ENCODE measurements around the gene CAMK2D. TPM values are rescaled to one million over a fixed set of nuclear protein-coding genes. Genes with fewer than 3 reads are reported as not detected.

CAMK2D gene
- total RNA-seq, 1 experiment from 2014 or later = 7.1 TPM

DNA sequence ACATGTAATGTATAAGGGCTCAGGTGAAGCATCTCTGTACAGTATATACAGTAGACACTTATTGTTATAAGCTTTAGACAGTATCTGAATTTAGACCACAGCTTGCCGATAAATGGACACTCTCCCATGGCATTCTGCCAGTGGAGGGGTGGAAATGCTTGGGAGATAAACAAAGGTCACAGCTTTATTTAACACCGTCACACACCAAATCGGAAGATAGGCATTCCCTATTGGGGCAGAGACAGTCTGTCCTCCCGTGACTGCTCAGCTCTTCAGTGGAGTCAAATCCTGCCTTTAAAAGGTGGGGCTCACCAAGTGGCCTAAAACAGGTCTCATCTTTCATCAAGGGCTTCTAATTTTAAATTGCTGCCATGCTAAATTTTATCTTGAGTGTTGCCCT lies 178.8 kb downstream of the CAMK2D start:
- Histone ChIP-seq H3K9me3 (ENCODE audit: insufficient read depth, low read depth) (no peaks in the 10 kb centered on the region), H3F3A (ENCODE audit: insufficient read depth, low read depth) (no peaks in the 10 kb centered on the region), H4K20me1 (ENCODE audit: insufficient read depth) (no peaks in the 10 kb centered on the region), H3K27ac (no peak overlapping the region), H3K4me3 (no peak overlapping the region), H3K36me3 (ENCODE audit: low read depth) (no peaks in the 10 kb centered on the region), H3K27me3 (ENCODE audit: insufficient read depth, low read depth) (no peaks in the 10 kb centered on the region), H3K9me2 (ENCODE audit: insufficient read depth) (no peaks in the 10 kb centered on the region), H2AFZ (no peak overlapping the region), H3K79me2 (ENCODE audit: low read depth) (no peaks in the 10 kb centered on the region), H3K4me2 (no peak overlapping the region), H3K4me1 (replicated peaks; ENCODE audit: insufficient read depth) (no peaks in the 10 kb centered on the region)
- DNase-seq = no peak
- no peak for TF ChIP-seq EZH2 (IDR thresholded peaks at IDR 0.05; ENCODE audit: low read depth)
- TF ChIP-seq, protein P1, sequence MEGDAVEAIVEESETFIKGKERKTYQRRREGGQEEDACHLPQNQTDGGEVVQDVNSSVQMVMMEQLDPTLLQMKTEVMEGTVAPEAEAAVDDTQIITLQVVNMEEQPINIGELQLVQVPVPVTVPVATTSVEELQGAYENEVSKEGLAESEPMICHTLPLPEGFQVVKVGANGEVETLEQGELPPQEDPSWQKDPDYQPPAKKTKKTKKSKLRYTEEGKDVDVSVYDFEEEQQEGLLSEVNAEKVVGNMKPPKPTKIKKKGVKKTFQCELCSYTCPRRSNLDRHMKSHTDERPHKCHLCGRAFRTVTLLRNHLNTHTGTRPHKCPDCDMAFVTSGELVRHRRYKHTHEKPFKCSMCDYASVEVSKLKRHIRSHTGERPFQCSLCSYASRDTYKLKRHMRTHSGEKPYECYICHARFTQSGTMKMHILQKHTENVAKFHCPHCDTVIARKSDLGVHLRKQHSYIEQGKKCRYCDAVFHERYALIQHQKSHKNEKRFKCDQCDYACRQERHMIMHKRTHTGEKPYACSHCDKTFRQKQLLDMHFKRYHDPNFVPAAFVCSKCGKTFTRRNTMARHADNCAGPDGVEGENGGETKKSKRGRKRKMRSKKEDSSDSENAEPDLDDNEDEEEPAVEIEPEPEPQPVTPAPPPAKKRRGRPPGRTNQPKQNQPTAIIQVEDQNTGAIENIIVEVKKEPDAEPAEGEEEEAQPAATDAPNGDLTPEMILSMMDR (conservative IDR thresholded peaks at IDR 0.05) = no peak
- ChIA-PET CTCF (no interaction called here), POLR2A (ENCODE audit: unreplicated experiment) (no interaction called here)
- no TSS peak for BruUV-seq (replicated peaks)
- intact Hi-C loops (cut with micrococcal nuclease; ENCODE audit: unreplicated experiment) = no loop called here

DNA sequence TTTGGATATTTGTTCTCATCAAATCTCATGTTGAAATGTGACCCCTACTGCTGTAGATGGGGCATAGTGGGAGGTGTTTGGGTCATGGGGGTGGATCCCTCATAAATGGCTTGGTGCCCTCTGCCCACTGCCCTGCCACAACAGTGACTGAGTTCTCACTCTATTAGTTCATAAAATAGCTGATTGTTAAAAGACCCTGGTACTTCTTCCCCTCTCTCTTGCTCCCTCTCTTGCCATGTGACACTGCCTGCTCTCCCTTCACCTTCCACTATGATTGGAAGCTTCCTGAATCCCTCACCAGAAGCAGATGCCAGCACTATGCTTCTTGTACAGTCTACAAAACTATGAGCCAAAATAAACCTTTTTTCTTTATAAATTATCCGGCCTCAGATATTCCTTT lies 182.2 kb downstream of the CAMK2D start:
- Histone ChIP-seq H3K4me1 (replicated peaks; ENCODE audit: insufficient read depth) (no peaks in the 10 kb centered on the region), H3K27me3 (ENCODE audit: insufficient read depth, low read depth) (no peaks in the 10 kb centered on the region), H3K9me2 (ENCODE audit: insufficient read depth) (no peaks in the 10 kb centered on the region), H3K4me2 (no peak overlapping the region), H3K79me2 (ENCODE audit: low read depth) (no peaks in the 10 kb centered on the region), H2AFZ (no peak overlapping the region), H3K4me3 (no peak overlapping the region), H3F3A (ENCODE audit: insufficient read depth, low read depth) (no peaks in the 10 kb centered on the region), H3K9me3 (ENCODE audit: insufficient read depth, low read depth) (no peaks in the 10 kb centered on the region), H3K27ac (no peak overlapping the region), H3K36me3 (ENCODE audit: low read depth) (no peaks in the 10 kb centered on the region), H4K20me1 (ENCODE audit: insufficient read depth) (no peaks in the 10 kb centered on the region)
- no TSS peak for BruUV-seq (replicated peaks)
- ChIA-PET POLR2A (ENCODE audit: unreplicated experiment) (no interaction called here), CTCF (no interaction called here)
- intact Hi-C loops (cut with micrococcal nuclease; ENCODE audit: unreplicated experiment) = no loop called here
- no peak for DNase-seq
- TF ChIP-seq, protein P1 (conservative IDR thresholded peaks at IDR 0.05) = no peak
- no peak for TF ChIP-seq EZH2 (IDR thresholded peaks at IDR 0.05; ENCODE audit: low read depth)

DNA sequence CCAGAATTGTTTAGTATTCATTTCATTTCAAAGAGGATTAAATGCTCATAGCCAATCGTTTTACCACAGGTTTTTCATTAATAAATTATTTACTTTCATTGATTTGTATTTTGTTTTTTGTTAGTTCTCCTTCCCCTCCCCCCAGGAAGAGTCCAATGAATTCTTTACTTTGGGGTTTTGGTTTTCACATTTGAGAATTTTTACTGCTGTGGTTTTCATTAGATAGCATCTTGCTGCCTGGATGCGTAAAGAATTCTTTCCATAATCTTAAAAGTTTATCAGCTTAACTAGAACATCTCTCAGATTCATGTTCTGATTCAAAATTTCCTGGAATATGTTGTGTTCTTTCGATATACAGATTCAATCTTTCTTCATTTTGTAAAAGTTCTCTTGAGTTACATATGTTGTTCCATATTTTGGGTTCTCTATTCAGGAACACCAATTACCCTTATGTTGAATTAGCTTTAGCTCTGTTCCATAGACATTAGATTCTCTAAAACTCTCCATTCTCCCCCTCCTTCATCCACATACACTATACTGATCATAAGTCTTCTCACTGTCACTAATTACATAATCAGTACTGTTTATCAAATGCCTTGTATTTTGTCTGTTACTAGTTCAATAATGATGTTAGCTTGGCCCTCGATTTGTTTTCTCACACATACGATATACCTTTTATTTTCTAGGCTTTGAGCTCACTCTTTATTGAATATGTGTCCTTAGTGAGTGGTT lies 184.4 kb downstream of the CAMK2D start:
- Histone ChIP-seq H3F3A (ENCODE audit: insufficient read depth, low read depth) (no peaks in the 10 kb centered on the region), H3K27ac (no peak overlapping the region), H3K79me2 (ENCODE audit: low read depth) (no peaks in the 10 kb centered on the region), H4K20me1 (ENCODE audit: insufficient read depth) (no peaks in the 10 kb centered on the region), H3K9me3 (ENCODE audit: insufficient read depth, low read depth) (no peaks in the 10 kb centered on the region), H3K4me2 (no peak overlapping the region), H3K9me2 (ENCODE audit: insufficient read depth) (no peaks in the 10 kb centered on the region), H3K4me1 (replicated peaks; ENCODE audit: insufficient read depth) (no peaks in the 10 kb centered on the region), H3K4me3 (no peak overlapping the region), H2AFZ (no peak overlapping the region), H3K36me3 (ENCODE audit: low read depth) (no peaks in the 10 kb centered on the region), H3K27me3 (ENCODE audit: insufficient read depth, low read depth) (no peaks in the 10 kb centered on the region)
- DNase-seq = no peak
- POLR2A ChIA-PET (ENCODE audit: unreplicated experiment) = no interaction called here
- intact Hi-C loops (cut with micrococcal nuclease; ENCODE audit: unreplicated experiment) = no loop called here
- TF ChIP-seq EZH2 (IDR thresholded peaks at IDR 0.05; ENCODE audit: low read depth) = no peak
- TF ChIP-seq, protein P1 (conservative IDR thresholded peaks at IDR 0.05) = no peak
- CTCF ChIA-PET = no interaction called here
- no TSS peak for BruUV-seq (replicated peaks)

Data from PC-9 (cell line).